GM23338 (cell line): ENCODE data around the gene PANK1.

ENCODE experiments used
- CREB1 ChIP-seq: fragments of 250-450 bp; sonication (Bioruptor Pico); IDR thresholded peaks from 2 replicates; pipeline ENCODE4 v1.5.0; 2020; ENCODE audit warnings: low read depth, mild to moderate bottlenecking, moderate library complexity
- CTCF ChIP-seq, 2 experiments: fragments of 200-600 bp in 1 of 2; sonication (generic) in 1 of 2; conservative IDR thresholded peaks; 2 replicates each; pipeline versions ENCODE4 v1.5.1 to v1.6.1; 2016 to 2017; ENCODE audit warnings: antibody characterized with exemption in 2 of 2, low read depth in 2 of 2, mild to moderate bottlenecking in 2 of 2, moderate library complexity in 1 of 2
- EZH2 ChIP-seq: fragments of 200-600 bp; sonication (generic); IDR thresholded peaks from one replicate; pipeline ENCODE4 v1.8.0; 2017; ENCODE audit warnings: antibody characterized with exemption, mild to moderate bottlenecking, low read depth; ENCODE audit not compliant: unreplicated experiment
- POLR2AphosphoS5 ChIP-seq: IDR thresholded peaks from 2 replicates; pipeline ENCODE4 v1.6.1; 2016; ENCODE audit warnings: antibody characterized with exemption, low read depth
- ZNF331 ChIP-seq: fragments of 250-450 bp; sonication (Bioruptor Pico); IDR thresholded peaks from 2 replicates; pipeline ENCODE4 v1.5.0; 2020; ENCODE audit warnings: low read depth, mild to moderate bottlenecking, moderate library complexity

- TF ChIP-seq EZH2 (no peak), CTCF (conservative IDR thresholded peaks at IDR 0.05; ENCODE audit: low read depth in 2 of 2) (peak in 1 of 2 experiments; percentile 18; a peak in 1 of 4 replicates), ZNF331 (no peak), CREB1 (CRISPR knock-in tag) (no peak), POLR2AphosphoS5 (no peak)
Measured at GRCh38 chr10:89664203-89664602, 19.2 kb upstream of the PANK1 start.
